Stimulated activated CD8-positive, alpha-beta memory T cell treated with anti-CD3 and anti-CD28 coated beads, Interleukin-2, amount 100 ng/mL, for 48 hours (primary cell): ENCODE results near the gene KCTD7.
"Not testable (repeated sequence)": the region's sequence is repeated elsewhere in the genome, so short reads cannot be mapped to it uniquely, and the experiment has no call there.

Source experiments
- DNase-seq, 2 donors: peaks; one replicate each; pipeline ENCODE4 v3.0.0-alpha.2; 2020; ENCODE audit warnings: low read depth in 2 of 2

Gene KCTD7

DNA sequence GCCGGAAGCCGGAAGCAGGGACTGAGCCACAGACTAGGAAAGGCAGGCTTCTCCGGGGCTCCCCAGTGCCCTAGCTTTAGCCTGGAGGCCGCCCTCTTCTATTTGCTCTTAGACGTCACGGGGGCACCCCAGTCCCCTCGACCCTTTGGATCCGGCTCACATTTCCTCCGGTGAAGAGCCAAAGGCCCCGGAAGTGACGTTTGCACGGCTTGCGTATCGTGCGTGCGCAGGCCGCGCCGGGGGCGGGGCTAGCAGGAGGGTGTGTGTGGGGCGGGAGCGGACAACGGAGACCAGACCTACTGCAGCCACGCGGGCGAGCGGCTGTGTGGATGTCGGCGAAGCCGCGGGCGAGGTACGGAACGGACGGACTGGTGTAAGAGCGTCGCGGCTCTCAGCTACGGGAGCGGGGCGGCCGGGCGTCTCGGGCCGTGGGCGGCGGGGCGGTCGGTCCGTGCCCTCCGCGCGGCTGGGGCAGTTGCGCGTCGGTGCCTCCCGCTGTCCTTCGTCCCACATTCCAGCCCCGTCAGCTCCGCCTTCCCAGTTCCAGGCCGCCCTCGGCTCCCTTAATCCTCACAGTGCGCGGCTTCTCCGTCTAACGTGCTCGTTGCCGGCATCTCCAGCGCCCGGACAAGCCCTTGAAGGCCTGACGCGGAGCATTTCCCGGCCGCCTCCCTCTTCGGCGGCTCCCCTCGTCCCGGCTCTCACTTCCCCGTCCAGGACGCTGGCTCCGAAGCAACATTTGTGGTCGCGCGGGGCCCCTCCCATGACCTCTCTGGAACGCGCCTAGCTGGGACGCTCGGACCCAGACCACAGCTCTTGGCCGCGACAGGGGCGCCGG is 25.8 kb downstream of the KCTD7 start:
- DNase-seq = peak; percentile 98

DNA sequence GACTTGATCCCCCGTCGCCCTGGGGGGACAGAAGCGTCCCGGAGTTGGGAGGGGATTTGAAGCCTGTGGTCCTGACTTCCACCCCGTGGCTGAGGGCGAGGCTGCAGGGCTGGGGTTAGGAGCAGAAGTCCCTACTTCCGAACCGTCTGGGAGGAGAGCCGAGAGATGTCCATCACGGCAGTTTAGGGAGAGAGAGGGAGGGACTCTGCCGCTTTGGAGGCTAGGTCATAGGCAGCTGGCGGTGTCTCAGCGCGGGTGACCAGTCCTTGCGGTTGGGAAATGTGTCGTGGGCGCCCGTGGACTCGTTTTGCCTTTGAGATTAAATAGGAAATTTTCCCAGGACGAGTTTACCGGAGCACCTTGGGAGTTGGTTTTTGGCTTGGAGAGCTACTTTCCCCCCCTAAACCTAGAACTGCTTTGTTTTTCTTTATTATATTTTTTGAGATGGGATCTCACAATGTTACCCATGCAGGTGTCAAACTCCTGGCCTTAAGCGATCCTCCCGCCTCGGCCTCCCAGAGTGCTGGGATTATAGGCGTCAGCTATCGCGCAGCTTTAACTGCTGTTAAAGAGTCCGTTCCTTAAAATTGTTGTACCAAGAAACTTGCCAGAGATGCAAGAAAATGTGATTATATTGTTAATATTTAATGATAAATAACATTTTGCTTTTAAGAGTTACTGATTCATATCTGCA is 26.6 kb downstream of the KCTD7 start:
- DNase-seq = not testable (repeated sequence)

DNA sequence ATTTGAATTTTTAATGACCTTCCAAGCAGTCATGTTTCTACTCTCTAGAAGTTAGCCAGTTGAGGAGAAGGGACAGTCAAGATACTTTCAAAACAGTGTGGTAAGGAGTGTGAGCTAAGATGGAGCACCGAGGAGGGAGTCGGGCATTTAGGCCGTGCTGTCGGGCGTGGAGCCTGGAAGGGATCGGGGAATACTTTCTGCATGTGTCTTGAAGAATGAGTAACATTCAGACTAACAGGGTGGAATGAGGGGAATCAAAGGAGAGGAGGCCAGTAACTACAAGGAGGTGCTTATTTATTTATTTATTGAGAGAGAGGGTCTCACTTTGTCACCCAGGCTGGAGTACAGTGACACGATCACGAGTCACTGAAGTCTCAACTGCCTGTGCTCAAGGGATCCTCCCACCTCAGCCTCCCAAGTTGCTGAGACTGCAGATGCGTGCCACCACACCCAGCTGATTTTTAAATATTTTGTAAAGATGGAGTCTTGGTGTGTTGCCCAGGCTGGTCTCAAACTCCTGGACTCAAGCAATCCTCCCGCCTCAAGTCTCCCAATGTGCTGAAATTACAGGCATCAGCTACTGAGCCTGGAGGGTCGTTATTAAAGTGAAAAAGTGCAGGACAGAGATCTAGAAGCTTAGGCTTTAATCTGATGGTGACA is 27.3 kb downstream of the KCTD7 start:
- DNase-seq = not testable (repeated sequence)

- DNase-seq = no peak
These were observed 29.1 kb downstream of the KCTD7 start for GRCh38 chr7:66657798-66658197.

- DNase-seq = no peak
These were observed 34.1 kb downstream of the KCTD7 start for GRCh38 chr7:66662646-66663264.

DNA sequence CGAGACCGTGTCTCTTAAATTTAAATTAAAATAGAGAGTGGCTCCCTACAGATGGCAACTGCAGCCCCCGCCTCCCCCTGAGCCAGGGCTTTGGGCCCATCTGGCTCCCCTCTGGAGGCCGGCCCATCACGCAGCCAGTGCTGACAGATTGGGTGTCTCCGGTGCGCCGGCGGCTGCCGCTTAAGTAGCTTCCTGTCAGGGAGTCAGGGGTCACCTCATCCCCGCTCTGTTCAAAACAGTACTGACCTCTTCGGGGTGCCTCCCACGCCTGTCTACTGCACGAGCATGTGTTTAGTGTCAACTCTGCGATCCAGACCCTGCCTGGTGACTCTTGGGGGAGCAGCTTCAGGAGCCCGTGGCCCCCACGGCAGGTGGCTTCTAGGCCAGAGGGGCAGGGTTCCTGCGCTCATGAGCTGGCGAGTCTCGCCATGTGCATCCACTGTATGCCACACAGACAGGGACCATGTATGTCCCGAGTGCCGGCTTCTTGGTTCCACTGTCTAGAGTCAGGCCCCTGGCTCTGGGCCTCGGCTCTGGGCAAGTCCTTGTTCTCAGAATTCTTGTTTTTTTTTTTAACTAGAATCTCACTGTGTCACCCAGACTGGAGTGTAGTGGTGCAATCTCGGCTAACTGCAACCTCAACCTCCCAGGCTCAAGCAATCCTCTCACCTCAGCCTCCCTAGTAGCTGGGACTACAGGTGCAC is 36.1 kb downstream of the KCTD7 start:
- DNase-seq = no peak

DNA sequence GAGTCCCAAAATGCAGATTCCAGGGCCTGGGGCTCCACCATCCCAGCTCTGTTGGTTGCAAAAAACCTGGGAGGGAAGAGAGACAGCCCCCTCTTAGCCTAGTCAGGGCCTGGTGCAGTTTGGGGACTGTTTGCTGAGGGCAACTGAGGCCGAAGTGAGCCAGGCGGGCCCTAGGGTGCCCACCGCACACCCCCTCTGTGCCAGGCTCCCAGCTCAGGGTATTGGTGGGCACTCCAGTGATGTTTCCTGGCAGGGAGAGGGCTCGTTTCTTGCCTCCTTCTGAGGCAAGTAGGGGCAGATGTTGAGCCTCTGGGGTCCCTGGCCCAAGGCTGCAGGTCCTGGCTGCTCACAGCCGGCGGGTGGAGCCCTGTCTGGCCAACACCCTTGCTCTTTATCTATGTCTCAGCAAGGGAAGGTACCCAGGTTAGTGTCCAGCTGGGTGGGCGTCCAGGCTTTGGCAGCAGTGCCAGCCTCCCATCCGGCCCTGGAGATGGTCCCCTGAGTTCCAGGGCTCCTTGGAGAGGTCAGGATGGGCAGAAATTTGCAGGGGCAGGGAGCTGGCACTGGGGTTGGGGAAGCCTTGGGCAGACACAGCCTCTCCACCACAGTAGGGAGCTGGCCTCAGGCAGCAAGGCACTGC is 37.8 kb downstream of the KCTD7 start:
- DNase-seq = no peak

DNA sequence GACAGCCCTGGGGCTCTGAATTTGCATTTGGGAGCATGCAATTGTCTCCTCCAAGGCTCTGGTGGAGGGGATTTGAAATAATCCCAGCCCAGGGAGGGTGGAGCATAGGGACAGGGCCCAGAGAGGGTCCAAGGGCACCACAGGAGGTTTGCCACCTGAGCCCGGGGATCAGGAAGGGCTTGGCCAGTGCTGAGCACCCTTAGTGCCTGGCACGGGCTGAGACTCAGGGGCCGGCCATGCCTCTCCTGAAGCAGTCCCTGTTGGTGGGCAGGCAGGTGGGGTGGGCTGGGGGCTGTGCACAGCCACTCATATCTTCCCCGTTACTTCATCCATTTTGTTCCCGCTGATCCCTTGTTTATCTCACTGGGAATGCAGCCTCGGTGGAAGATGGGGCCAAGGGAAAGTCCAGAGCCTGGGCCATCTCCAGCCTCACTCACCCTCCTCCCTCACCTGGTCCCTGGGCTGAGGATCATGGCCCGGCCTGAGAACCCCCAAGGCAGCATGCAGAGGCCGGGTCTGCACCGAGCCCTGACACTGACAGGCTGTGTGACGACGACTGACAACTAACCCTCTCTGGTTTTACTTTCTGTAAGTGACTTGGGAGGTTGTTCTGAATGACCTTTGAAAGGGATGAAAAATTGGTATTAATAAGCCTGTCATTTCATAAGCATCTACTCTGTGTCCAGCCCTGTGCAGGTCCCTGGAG is 38.5 kb downstream of the KCTD7 start:
- no peak for DNase-seq

GRCh38 chr7:66668112-66668511 is 39.4 kb downstream of the KCTD7 start:
- no peak for DNase-seq

DNA sequence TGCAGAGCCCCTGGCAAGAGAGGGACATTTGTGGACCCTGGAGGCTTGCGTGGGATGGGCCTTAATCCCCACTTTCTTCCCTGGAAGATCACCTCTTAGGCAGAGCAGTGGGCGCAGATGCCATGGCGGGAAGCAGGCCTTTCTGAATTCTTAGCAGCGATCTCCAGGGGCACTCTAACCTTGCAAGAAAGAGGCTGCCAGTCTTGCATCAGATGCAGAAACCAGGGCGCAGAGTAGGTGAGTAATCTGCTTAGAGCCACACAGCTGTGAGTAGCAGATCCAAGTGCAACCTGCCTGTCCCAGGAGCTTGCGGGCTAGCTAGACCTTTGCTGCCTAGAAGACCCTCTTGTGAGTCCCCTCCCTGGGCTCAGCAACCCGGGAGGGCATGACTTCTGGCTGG is 40.0 kb downstream of the KCTD7 start:
- no peak for DNase-seq

GRCh38 chr7:66669088-66669487 is 40.4 kb downstream of the KCTD7 start:
- DNase-seq = no peak

- no peak for DNase-seq
These were observed 40.8 kb downstream of the KCTD7 start for GRCh38 chr7:66669496-66669895.

DNA sequence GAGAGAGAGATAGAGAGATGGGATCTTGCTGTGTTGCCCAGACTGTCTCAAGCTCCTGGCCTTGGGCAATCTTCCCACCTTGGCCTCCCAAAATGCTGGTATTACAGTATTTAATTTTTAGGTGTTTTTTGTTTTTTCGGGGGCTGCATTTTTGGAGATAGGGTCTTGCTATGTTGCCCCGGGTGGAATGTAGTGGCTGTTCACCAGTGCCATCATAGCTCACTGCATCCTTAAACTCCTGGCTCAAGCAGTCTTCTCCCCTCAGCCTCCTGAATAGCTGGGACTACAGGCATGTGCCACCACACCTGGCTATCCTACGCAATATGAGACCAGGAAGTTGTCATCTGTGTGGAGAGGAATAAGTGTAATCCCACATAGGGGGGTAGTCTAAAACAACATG is 42.4 kb downstream of the KCTD7 start:
- DNase-seq = no peak

GRCh38 chr7:66671486-66671885 is 42.8 kb downstream of the KCTD7 start:
- not testable (repeated sequence) for DNase-seq

- not testable (repeated sequence) for DNase-seq
These were observed 43.9 kb downstream of the KCTD7 start for GRCh38 chr7:66672432-66673123.

- not testable (repeated sequence) for DNase-seq
These were observed 44.5 kb downstream of the KCTD7 start for GRCh38 chr7:66673124-66673640.

- DNase-seq = no peak
These were observed 51.1 kb downstream of the KCTD7 start for GRCh38 chr7:66679633-66680244.

- peak; percentile 94 to 98 for DNase-seq
These were observed 53.0 kb downstream of the KCTD7 start for GRCh38 chr7:66681491-66682349.
